ENCODE data around the gene TRRAP.

The TRRAP gene

GRCh38 chr7:98879198-98879978 is 1.1 kb downstream of the TRRAP start:
- Mint-ChIP-seq H3K27ac (peak overlapping the region; percentile 80 to 95 (median 93)), H3K36me3 (ENCODE audit: low read depth) (peaks cover 30% of the 10 kb centered on the region), H3K4me3 (peak overlapping the region; percentile 94 to 95 (median 95)), H3K4me1 (peaks cover 4% of the 10 kb centered on the region), H3K27me3 (ENCODE audit: low read depth) (peaks cover 8% of the 10 kb centered on the region), H3K9me3 (no peaks in the 10 kb centered on the region)
- peak in 1 of 3 experiments; percentile 21 for TF ChIP-seq CTCF (IDR thresholded peaks at IDR 0.05; ENCODE audit: unreplicated experiment in 3 of 3)

GRCh38 chr7:98879979-98880315 is 1.6 kb downstream of the TRRAP start:
- peak overlapping the region; percentile 80 to 95 (median 93) for H3K27ac Mint-ChIP-seq
- no peaks in the 10 kb centered on the region for H3K9me3 Mint-ChIP-seq
- TF ChIP-seq CTCF (IDR thresholded peaks at IDR 0.05; ENCODE audit: unreplicated experiment in 3 of 3), result no peak
- peak overlapping the region; percentile 94 to 95 (median 95) for H3K4me3 Mint-ChIP-seq
- H3K27me3 Mint-ChIP-seq (ENCODE audit: low read depth), result peaks cover 3% of the 10 kb centered on the region
- H3K36me3 Mint-ChIP-seq (ENCODE audit: low read depth), result peaks cover 34% of the 10 kb centered on the region
- peaks cover 4% of the 10 kb centered on the region for H3K4me1 Mint-ChIP-seq

- H3K4me3 Mint-ChIP-seq, result peak overlapping the region; percentile 94 to 95 (median 95)
- H3K36me3 Mint-ChIP-seq (ENCODE audit: low read depth), result peaks cover 34% of the 10 kb centered on the region
- peaks cover 4% of the 10 kb centered on the region for H3K4me1 Mint-ChIP-seq
- H3K27me3 Mint-ChIP-seq (ENCODE audit: low read depth), result no peaks in the 10 kb centered on the region
- TF ChIP-seq CTCF (IDR thresholded peaks at IDR 0.05; ENCODE audit: unreplicated experiment in 3 of 3), result no peak
- no peaks in the 10 kb centered on the region for H3K9me3 Mint-ChIP-seq
- peak overlapping the region in 2 of 3 experiments; percentile 93 to 95 for H3K27ac Mint-ChIP-seq
Measured at GRCh38 chr7:98880485-98880884, 2.2 kb downstream of the TRRAP start.

GRCh38 chr7:98881561-98882315 is 3.4 kb downstream of the TRRAP start:
- Mint-ChIP-seq H3K27ac (no peak overlapping the region), H3K4me1 (peaks cover 4% of the 10 kb centered on the region), H3K4me3 (peak overlapping the region; percentile 13 to 54 (median 54)), H3K9me3 (no peaks in the 10 kb centered on the region), H3K36me3 (ENCODE audit: low read depth) (peaks cover 34% of the 10 kb centered on the region), H3K27me3 (ENCODE audit: low read depth) (no peaks in the 10 kb centered on the region)
- TF ChIP-seq CTCF (IDR thresholded peaks at IDR 0.05; ENCODE audit: unreplicated experiment in 3 of 3), result no peak

- no peaks in the 10 kb centered on the region for H3K9me3 Mint-ChIP-seq
- no peaks in the 10 kb centered on the region for H3K4me1 Mint-ChIP-seq
- no peaks in the 10 kb centered on the region for H3K27me3 Mint-ChIP-seq (ENCODE audit: low read depth)
- TF ChIP-seq CTCF (IDR thresholded peaks at IDR 0.05; ENCODE audit: unreplicated experiment in 3 of 3), result no peak
- H3K4me3 Mint-ChIP-seq, result no peak overlapping the region
- H3K27ac Mint-ChIP-seq, result no peak overlapping the region
- peaks cover 44% of the 10 kb centered on the region for H3K36me3 Mint-ChIP-seq (ENCODE audit: low read depth)
Measured at GRCh38 chr7:98884416-98884815, 6.1 kb downstream of the TRRAP start.

Measured in nephron (organoid).